SU-DHL-6 (cell line): ENCODE results near the gene AP1S1.

Experiments used
- EZH2phosphoT487 ChIP-seq: fragments of 200-600 bp; sonication (generic), shearing (Covaris generic); conservative IDR thresholded peaks from 2 replicates; pipeline ENCODE4 v1.6.1; 2018; ENCODE audit warnings: mild to moderate bottlenecking, antibody characterized with exemption, low read length, moderate library complexity, mixed read lengths
- TF ChIP-seq, protein P1 (sequence below): fragments of 200-600 bp; sonication (generic); IDR thresholded peaks from one replicate; pipeline ENCODE4 v1.5.1; 2017; ENCODE audit warnings: antibody characterized with exemption, mild to moderate bottlenecking, low read length, moderate library complexity; ENCODE audit not compliant: insufficient read depth, poor library complexity, severe bottlenecking

DNA sequence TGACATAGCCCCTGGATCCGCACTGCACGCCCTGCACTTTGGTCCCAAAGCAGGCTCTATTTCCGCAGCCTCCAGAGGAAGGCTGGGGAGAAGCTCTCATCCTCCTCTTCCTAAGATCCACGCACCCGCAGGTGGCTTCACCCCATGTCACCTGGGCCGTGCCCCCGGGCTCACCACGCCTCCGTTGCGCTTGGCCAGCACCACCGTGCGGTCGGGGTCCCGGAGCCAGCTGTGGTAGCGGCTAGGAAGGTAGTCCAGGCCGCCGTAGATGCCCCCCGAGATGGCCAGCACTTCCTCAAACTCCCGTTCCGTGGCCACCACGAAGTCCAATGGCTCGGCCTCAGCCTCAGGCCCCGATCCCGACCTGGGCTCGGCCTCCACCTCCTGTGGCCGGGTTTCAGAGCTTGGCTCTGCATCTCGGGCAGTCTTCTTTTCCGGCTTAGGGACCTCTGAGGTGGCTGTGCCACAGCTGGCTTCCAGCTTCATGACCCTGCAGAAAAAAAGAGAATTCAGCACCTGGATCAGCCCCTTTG is 20.1 kb downstream of the AP1S1 start:
- TF ChIP-seq, protein P1, sequence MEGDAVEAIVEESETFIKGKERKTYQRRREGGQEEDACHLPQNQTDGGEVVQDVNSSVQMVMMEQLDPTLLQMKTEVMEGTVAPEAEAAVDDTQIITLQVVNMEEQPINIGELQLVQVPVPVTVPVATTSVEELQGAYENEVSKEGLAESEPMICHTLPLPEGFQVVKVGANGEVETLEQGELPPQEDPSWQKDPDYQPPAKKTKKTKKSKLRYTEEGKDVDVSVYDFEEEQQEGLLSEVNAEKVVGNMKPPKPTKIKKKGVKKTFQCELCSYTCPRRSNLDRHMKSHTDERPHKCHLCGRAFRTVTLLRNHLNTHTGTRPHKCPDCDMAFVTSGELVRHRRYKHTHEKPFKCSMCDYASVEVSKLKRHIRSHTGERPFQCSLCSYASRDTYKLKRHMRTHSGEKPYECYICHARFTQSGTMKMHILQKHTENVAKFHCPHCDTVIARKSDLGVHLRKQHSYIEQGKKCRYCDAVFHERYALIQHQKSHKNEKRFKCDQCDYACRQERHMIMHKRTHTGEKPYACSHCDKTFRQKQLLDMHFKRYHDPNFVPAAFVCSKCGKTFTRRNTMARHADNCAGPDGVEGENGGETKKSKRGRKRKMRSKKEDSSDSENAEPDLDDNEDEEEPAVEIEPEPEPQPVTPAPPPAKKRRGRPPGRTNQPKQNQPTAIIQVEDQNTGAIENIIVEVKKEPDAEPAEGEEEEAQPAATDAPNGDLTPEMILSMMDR: no peak
- no peak for TF ChIP-seq EZH2phosphoT487
